ENCODE measurements around the gene EID2B. TPM values are rescaled to one million over a fixed set of nuclear protein-coding genes. Genes with fewer than 3 reads are reported as not detected.

EID2B gene, protein sequence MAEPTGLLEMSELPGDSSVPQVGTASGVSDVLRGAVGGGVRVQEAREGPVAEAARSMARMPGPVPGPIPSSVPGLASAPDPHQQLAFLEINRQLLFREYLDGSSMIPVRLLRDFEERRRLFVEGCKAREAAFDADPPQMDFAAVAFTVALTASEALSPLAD
- total RNA-seq = 2.1 and 3.8 TPM in 2 replicates

DNA sequence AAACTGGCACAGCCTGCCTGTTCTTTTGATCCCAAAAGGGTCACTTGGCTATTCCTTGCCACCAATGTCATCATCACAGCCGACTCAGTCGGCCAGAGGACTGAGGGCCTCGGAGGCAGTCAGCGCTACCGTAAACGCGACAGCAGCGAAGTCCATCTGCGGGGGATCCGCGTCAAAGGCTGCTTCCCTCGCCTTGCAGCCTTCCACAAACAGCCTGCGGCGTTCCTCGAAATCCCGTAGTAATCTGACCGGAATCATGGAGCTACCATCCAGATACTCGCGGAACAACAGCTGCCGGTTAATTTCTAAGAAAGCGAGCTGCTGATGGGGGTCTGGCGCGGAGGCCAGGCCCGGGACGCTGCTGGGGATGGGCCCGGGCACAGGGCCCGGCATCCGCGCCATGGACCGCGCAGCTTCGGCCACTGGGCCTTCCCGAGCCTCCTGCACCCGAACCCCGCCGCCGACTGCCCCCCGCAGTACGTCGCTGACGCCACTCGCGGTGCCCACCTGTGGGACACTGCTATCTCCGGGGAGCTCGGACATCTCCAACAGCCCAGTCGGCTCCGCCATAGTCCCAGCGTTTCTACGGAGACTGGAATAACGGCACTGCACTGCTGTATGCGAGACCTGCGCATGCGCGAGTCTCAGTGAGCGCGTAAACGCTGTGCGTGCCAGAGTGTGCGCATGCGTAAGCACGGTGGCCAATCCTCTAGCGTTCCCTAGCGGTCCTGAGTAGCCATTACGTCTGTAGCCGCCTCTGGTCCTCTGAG is at the start of gene EID2B:
EID2B (minus strand) TSS at position 620 of the 770 bp plus-strand sequence; CDS start at position 570, 50 bp downstream.

DNA sequence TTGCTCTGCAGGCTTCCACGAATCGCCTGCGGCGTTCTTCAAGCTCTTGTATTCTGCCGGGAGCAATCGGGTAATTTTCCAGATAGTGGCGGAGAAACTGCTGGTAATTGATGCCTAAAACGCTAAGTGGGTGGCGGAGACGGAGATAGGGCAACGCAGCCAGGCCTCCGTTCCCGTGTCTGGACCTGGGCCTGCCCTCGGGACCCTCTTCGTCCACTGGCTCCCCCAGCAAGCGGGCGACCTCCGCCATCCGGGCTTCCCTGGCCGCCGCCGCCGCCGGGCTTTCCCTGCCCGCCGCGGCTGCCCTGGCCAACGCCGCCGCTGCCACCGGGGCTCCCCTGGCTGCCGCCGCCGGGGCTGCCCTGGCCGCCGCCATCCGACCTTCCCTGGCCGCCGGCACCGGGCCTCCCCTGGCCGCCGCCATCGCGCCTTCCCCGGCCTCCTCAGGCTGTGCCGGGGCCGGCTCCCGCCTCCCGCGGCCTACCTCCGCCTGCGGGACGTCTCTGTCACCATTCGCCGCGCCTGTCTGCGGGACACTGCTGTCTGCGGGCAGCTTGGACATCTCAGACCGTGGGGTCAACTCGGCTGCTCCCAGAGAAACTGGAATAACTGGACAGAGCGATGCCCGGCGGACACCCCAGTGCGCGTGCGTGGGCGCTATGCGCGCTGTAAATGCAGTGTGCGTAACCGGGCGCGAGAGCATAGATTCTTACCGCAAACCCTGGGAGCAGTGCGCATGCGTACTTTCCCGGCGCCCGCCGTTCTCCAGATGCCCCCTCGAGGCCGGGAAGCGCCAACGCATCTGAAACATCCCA is 7.1 kb upstream of the EID2B start, which contains the start of gene EID2:
EID2 (minus strand) TSS at position 644 of the 815 bp plus-strand sequence; CDS start at position 562, 82 bp downstream.

DNA sequence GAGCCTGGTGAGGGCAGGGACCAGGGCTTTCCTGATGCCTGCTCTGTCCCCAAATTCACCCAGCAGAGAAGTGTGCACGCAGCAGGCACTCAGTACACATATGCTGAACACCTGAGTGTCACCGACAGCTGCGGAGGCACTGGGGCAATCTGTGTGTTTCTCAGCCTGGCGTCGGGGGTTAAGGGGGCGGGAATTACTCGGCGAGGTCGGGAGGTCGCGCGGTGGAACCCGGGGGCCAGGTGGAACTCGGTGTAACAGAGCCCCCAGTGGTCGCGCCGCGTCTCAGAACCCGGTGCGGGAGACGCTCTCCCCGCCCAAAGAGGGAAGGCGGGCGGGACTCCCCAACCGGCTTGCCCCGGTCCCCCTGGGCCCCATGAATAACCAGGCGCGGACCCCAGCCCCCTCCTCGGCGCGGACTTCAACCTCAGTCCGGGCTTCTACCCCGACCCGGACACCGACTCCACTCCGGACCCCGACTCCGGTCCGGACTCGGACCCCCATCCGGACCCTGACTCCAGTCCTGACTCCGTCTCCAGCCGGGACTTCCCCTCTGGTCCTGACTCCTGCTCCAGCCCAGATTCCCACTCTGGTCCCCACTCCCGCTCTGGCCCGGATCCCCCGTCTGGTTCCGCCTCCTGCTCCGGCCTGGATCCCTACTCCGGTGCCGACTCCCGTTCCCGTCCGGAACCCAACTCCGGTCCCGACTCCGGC is 17.7 kb downstream of the EID2B start, which contains the start of gene SELENOV:
SELENOV (plus strand) TSS at position 300 of the 711 bp plus-strand sequence; CDS start at position 374, 74 bp downstream.

DNA sequence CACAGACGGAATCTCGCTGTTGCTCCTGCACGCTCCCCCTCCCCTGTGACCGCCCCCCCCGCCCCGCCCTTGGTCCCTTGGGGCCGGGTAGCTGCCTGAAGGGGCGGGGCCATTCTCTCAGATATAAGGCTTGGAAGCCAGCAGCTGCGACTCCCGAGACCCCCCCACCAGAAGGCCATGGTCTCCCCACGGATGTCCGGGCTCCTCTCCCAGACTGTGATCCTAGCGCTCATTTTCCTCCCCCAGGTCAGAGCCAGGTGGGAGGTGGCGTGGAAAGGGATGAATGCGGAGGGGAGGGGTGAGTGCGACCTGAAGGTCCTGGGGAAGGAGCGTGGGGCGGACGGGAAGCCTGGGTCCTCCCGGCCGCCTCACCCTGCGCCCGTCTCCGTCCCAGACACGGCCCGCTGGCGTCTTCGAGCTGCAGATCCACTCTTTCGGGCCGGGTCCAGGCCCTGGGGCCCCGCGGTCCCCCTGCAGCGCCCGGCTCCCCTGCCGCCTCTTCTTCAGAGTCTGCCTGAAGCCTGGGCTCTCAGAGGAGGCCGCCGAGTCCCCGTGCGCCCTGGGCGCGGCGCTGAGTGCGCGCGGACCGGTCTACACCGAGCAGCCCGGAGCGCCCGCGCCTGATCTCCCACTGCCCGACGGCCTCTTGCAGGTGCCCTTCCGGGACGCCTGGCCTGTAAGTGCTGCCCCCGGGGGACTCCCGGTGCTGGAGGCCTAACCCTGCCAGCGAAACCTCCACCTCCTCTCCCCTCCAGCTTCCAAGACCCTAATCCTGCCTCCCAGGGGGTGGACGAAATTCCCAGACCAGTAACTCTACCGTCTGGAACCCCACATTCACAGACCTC is 33.6 kb downstream of the EID2B start, which contains the start of gene DLL3:
DLL3 (plus strand) TSS at position 150 of the 845 bp plus-strand sequence; CDS start at position 178, 28 bp downstream.

Other genes with a start within 250 kb of the EID2B start
- gene IFNL1, start 236.4 kb downstream of the EID2B start, total RNA-seq = not detected in 2 replicates
- gene LRFN1, start 212.0 kb downstream of the EID2B start, total RNA-seq = under 0.01 TPM in 2 replicates
- 0.32 and 0.60 TPM in 2 replicates for gene GMFG, start 196.8 kb downstream of the EID2B start, total RNA-seq
- 38.6 and 53.2 TPM in 2 replicates for gene SAMD4B, start 190.4 kb downstream of the EID2B start, total RNA-seq
- 57.8 and 61.7 TPM in 2 replicates for gene PAF1, start 141.7 kb downstream of the EID2B start, total RNA-seq
- gene MED29, start 141.5 kb downstream of the EID2B start, total RNA-seq = 12.8 and 19.1 TPM in 2 replicates
- gene ZFP36, start 126.0 kb downstream of the EID2B start, total RNA-seq = 2.4 and 3.0 TPM in 2 replicates
- 11.0 and 23.0 TPM in 2 replicates for gene PLEKHG2, start 120.2 kb downstream of the EID2B start, total RNA-seq
- gene RPS16, start 96.9 kb downstream of the EID2B start, total RNA-seq = 96.1 and 102 TPM in 2 replicates
- 70.6 and 85.5 TPM in 2 replicates for gene SUPT5H, start 87.3 kb downstream of the EID2B start, total RNA-seq
- 37.1 and 46.2 TPM in 2 replicates for gene TIMM50, start 52.0 kb downstream of the EID2B start, total RNA-seq
- gene DLL3, start 33.9 kb downstream of the EID2B start, total RNA-seq = under 0.01 and 0.16 TPM in 2 replicates
- not detected in 2 replicates for gene SELENOV, start 17.7 kb downstream of the EID2B start, total RNA-seq
- 6.7 and 13.6 TPM in 2 replicates for gene EID2, start 7.3 kb upstream of the EID2B start, total RNA-seq
- not detected in 2 replicates for gene LGALS13, start 69.7 kb upstream of the EID2B start, total RNA-seq
- not detected in 2 replicates for gene LGALS16, start 123.1 kb upstream of the EID2B start, total RNA-seq
- gene LGALS14, start 171.6 kb upstream of the EID2B start, total RNA-seq = not detected in 2 replicates
- not detected in 2 replicates for gene CLC, start 205.2 kb upstream of the EID2B start, total RNA-seq
- not detected in 2 replicates for gene LEUTX, start 246.0 kb upstream of the EID2B start, total RNA-seq

Measured in bronchial smooth muscle cell (primary cell).